ENCODE data around the gene URB2. TPM values are rescaled to one million over a fixed set of nuclear protein-coding genes. Genes with fewer than 3 reads are reported as not detected.
"Not testable (repeated sequence)": the region's sequence is repeated elsewhere in the genome, so short reads cannot be mapped to it uniquely, and the experiment has no call there.

URB2 gene
- total RNA-seq (2014; rRNA removed; shearing (Covaris generic)), result 17.6 and 22.0 TPM in 2 replicates

DNA sequence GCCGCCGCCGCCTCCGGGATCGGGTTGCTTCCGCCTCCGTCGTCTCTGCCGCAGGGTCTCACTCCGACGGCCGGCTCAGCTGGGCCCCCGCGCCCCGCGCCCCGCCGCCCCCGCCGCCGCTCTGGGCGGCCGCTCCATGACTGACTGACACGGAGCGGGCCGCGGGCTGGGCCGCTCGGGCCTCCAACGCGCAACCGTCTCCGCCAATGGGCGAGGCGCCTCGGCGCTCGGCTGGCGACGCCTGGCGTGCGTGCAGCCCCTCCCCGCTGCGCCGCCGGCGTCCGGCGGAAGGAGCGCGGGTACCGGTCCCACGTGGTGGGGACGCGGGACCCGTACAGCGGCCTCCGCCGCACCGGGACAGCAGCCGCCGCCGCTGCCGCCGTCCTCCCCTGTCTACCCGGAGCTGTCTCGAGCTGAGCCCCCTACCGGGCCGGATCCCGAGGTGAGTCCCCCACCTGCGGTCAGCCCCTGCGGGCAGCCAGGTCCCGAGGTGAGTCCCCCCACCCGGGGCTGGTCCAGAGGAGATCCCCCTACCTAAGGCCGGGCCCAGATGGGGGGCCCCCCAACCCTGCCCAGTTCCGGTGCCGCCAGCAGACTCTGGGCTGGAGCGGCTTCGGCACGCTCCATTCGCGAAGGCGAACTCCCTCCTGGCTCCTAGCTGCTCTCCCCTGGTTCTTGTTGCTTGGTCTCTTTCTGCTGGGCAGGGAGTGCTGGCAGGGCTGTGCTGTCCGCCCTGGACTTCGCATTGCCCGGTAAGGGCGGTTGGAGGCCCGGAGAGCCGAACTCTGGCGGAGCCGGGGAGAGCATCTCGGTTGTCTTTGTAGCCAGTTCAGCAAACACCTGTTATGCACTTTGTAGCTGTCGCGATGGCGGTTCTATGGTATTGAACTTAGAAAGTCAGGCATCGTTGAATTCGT, at the start of gene URB2, which contains the start of gene TAF5L:
Gene URB2, plus strand, starts transcription at position 333 of the 917 bp plus-strand sequence. CDS start 1,387 bp downstream, outside the sequence.
Gene TAF5L, minus strand, starts transcription at position 208 of the 917 bp plus-strand sequence. CDS start 11,640 bp downstream, outside the sequence.
- peak; percentile 87 for DNase-seq (ENCODE audit: low spot score)
- in situ Hi-C loops (cut with HindIII; ENCODE audit: low sequenced_read_pairs), result no loop called here

DNA sequence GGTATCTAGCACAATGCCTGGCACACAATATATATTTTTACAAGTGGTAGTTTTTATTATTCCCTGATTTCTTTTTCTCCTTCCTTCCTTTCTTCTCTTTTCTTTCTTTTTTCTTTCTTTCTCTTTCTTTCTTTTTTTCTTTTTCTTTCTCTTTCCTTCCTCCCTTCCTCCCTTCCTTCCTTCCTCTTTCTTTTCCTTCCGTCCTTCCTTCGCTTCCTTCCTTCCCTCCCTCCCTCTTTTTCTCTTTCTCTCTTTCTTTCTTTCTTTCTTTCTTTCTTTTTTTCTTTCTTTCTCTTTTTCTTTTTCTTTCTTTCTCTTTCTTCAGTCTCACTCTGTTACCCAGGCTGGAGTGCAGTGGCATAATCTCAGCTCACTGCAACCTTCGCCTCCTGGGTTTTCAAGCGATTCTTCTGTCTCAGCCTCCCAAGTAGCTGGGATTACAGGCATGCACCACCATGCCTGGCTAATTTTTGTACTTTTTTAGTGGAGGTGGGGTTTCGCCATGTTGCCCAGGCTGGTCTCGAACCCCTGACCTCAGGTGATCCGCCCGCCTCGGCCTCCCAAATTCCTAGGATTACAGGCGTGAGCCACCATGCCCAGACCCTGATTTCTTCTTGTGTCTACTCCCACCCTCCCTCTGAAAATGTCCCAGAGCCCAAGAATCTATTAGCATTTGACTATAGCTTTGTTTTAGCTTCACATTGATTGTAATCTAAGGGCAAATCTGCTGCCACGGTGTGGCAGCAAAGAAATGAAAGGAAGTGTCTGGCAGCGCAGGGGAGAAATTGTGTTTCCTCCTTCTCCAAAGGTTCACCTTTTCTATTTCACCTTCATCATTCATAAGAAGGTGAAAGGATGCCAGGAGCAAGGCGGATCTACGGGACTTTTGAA, 47.6 kb upstream of the URB2 start:
- in situ Hi-C loops (cut with HindIII; ENCODE audit: low sequenced_read_pairs), result no loop called here
- no peak for DNase-seq (ENCODE audit: low spot score)

GRCh38 chr1:229579059-229579673, 46.9 kb upstream of the URB2 start:
- DNase-seq (ENCODE audit: low spot score), result peak; percentile 71
- in situ Hi-C loops (cut with HindIII; ENCODE audit: low sequenced_read_pairs), result no loop called here

DNA sequence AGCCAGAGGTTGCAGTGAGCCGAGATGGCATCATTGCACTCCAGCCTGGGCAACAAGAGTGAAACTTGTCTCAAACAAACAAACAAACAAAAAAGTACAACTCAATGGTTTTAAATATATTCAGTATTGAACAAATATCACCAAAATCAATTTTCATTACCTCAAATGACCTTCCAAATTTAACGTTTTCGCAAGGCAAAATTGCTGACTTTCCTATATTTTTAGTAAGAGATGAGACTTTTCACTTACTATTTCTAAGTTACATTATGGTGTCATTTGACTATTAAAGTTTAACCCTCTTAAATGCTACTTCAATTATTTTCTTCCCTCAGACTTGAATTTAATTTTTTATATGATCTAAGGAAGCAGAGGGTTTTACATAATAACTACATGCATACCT, 44.6 kb upstream of the URB2 start:
- DNase-seq (ENCODE audit: low spot score), result no peak
- in situ Hi-C loops (cut with HindIII; ENCODE audit: low sequenced_read_pairs), result no loop called here

DNA sequence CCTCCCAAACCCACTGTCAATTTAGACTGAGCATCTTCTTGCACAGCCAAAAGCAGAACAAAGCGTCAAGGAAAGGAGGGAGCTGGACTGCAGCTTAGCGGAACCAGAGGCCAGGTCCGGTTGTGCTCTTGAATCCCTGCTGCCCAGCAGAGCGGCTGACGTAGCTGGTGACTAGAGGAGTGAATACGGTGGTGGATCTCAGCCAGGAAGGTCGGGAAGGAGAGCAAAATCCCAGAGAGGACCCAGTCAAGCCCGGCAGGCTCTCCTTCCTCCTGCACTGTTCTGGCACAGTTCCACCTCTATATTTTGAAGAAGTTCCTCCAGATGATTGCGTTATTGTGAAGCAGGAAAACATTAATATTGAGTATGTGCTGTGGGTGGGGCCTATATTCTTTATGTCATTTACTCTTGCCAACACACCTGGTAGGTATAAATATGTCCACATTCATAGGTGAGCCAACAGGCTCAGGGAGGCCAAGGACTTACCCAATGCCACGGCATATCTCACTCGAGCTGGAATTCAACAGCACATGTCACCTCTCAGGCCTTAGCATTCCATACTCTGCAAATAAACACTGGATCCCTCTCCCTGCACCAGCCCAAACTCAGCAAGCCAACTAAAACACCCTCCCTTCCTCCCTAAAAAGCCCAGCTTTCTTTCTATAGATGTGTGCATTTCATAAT, 43.9 kb upstream of the URB2 start:
- in situ Hi-C loops (cut with HindIII; ENCODE audit: low sequenced_read_pairs), result no loop called here

GRCh38 chr1:229582715-229583114, 43.3 kb upstream of the URB2 start:
- in situ Hi-C loops (cut with HindIII; ENCODE audit: low sequenced_read_pairs), result no loop called here
- DNase-seq (ENCODE audit: low spot score), result no peak

More for the DNA sequence above, 43.9 kb upstream of the URB2 start:
- peak; percentile 71 for DNase-seq (ENCODE audit: low spot score)

DNA sequence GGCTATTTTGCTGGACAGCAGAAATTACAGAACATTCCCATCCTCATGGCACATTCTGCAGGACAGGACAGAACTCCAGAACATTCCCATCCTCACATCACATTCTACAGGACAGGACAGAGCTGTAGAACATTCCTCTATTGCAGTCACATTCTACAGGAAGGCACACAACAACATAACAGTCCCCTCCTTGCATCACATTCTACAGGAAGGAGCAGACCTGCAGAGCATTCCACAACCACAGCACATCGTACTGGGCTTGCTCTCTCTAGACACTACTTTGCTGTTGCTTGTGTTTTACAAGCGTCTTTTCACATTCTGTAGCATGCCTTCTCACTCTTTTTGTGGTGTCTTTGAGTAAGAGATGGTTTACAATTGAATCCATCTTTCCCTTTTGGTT, 40.7 kb upstream of the URB2 start:
- in situ Hi-C loops (cut with HindIII; ENCODE audit: low sequenced_read_pairs), result no loop called here
- no peak for DNase-seq (ENCODE audit: low spot score)

- DNase-seq (ENCODE audit: low spot score), result no peak
- in situ Hi-C loops (cut with HindIII; ENCODE audit: low sequenced_read_pairs), result no loop called here
These were observed 35.9 kb upstream of the URB2 start for GRCh38 chr1:229590119-229590518.

DNA sequence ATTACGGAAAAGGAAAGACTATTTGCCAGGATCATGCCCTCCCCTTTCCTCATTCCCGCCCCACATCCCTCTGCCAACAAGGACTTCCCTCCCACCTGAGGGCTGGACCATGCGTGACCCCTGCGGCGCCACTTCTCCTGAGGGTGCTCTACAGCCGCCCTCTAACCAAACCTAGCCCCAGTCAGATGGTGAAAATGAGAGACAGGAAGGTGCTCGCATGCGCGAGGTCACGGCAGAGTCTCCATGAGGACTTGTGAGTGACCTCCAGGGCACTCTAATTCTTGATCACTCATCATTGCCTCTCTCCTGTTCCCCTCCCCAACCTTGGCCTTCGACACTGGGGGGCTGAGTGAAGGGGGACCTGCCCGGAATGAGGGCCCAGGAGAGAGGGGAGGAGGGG, 32.2 kb upstream of the URB2 start:
- no peak for DNase-seq (ENCODE audit: low spot score)
- in situ Hi-C loops (cut with HindIII; ENCODE audit: low sequenced_read_pairs), result no loop called here

GRCh38 chr1:229594227-229595008, 31.6 kb upstream of the URB2 start:
- no peak for DNase-seq (ENCODE audit: low spot score)
- in situ Hi-C loops (cut with HindIII; ENCODE audit: low sequenced_read_pairs), result no loop called here

GRCh38 chr1:229595876-229596275, 30.2 kb upstream of the URB2 start:
- DNase-seq (ENCODE audit: low spot score); in situ Hi-C loops (cut with HindIII; ENCODE audit: low sequenced_read_pairs): not testable (repeated sequence)

DNA sequence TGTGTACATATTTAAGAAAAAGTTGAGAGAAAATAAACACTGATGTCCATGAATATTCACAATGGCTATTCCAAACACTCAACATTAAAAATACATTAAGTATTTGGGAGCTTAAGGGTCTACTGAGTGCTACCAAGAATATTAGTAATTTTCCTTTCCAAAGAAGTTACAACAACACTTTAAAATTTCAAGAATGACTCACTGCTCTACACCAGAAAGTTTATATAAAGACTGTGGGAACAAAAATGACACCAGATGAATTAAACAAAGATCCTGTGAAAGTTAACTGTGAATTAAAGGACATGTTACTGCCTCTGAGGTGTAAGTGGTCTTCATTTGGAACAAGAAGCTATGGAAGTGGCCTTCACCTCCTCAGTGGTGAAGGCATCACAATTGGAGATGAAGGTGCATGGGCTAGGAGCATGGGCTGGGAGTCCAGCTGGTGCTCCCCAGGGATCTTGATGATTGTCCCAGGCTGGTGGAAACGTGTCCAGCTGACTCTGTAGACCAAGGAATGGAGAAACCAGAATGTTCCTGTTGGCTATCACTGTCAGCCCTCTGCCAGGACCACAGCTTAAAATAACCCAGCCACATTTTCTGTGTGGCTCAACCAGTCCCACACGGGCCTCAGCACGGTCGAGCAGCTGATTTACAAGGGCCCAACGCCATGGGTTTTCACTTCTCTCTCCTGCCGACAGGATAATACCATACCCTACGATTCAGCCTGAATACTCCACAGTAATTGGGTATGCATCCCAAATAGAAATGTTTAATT, 28.9 kb upstream of the URB2 start:
- in situ Hi-C loops (cut with HindIII; ENCODE audit: low sequenced_read_pairs), result no loop called here
- peak; percentile 83 for DNase-seq (ENCODE audit: low spot score)

- no peak for DNase-seq (ENCODE audit: low spot score)
- in situ Hi-C loops (cut with HindIII; ENCODE audit: low sequenced_read_pairs), result no loop called here
These were observed 28.2 kb upstream of the URB2 start for GRCh38 chr1:229597877-229598276.

GRCh38 chr1:229599218-229599954, 26.7 kb upstream of the URB2 start:
- in situ Hi-C loops (cut with HindIII; ENCODE audit: low sequenced_read_pairs), result no loop called here
- DNase-seq (ENCODE audit: low spot score), result no peak

DNA sequence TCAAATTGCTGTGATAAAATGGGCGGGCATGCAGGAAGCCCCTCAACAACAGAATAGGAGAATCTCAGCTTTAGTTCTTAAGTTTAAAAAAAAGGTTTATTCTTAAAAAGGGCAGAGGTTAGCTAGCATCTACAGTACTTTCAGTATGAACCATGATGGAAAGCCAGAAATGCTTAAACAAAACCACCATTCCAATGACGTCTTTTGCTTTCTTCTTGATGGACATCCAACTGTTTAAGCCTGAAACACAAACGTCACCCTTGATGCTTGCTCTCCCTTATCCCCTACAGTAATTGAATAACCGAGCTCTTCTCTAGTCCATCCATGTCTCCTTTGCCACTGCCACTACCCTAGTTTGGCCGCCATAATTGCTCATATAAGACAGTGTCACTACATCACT, 25.8 kb upstream of the URB2 start:
- DNase-seq (ENCODE audit: low spot score), result no peak
- in situ Hi-C loops (cut with HindIII; ENCODE audit: low sequenced_read_pairs), result no loop called here

DNA sequence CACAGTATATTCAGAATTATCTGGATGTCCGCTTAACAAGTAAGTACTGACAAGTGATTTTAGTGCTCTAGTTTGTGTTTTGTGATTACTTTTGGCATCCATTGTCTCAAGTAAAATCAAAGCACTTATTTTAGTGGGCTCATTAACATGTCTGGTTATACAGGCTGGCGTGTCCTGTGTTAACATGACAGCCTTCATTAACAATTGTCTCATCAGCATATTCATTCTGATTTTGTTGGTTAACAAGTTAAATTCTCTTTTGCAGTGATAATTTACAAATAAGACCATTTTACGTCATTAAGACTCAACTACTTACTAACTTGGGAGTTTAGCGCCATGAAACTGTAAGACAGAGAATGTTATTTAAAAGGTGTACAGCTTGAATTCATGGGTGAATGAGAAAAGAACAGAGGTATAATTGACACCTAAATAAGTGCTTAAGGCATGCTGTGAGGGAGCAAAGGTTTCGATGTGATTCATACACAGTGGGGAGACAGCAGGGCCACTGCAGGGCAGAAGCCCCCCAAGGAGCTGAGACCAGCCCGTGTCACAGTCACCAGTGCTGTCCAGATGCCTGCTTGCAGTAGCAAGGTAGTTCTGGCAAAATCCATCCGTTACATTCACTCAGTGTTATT, 22.6 kb upstream of the URB2 start:
- no peak for DNase-seq (ENCODE audit: low spot score)
- in situ Hi-C loops (cut with HindIII; ENCODE audit: low sequenced_read_pairs), result no loop called here
